H1 (cell line): ENCODE measurements around the gene ARNT2. TPM values are rescaled to one million over a fixed set of nuclear protein-coding genes. Genes with fewer than 3 reads are reported as not detected.

Experiments
- CTCF ChIA-PET: fragments of 300-600 bp; sonication (Branson Sonifier 250); formaldehyde crosslinking; loops from one replicate; lab custom pipeline; 2021; ENCODE audit not compliant: partially characterized antibody; lab: Charles Lee
- POLR2A ChIA-PET: fragments of 300-600 bp; sonication (Branson Sonifier 250); formaldehyde crosslinking; loops from one replicate; lab custom pipeline; 2021; ENCODE audit warnings: inconsistent platforms; ENCODE audit not compliant: partially characterized antibody; lab: Charles Lee
- DNase-seq, 2 experiments: peaks; one replicate each; pipeline versions ENCODE4 v3.0.0 to v3.0.0-alpha.2; 2010 to 2022; ENCODE audit warnings: low spot score in 2 of 2, low read depth in 1 of 2, mixed read lengths in 1 of 2
- FAIRE-seq: peaks from 2 replicates; lab custom pipeline; 2011; peaks lifted over from hg19 to GRCh38; lab: Jason Lieb, UNC
- H2AFZ ChIP-seq: 2 replicates; pipeline ENCODE4 v1.8.1; 2012; ENCODE audit warnings: low read length, inconsistent platforms
- H2AK5ac ChIP-seq: 2 replicates; pipeline ENCODE4 v1.6.1; 2013; ENCODE audit warnings: low read depth, low read length
- H2BK120ac ChIP-seq: replicated peaks from 2 replicates; pipeline ENCODE3; 2013; ENCODE audit warnings: low read depth, low read length, inconsistent platforms
- H2BK12ac ChIP-seq: 2 replicates; pipeline ENCODE4 v1.6.1; 2013; ENCODE audit warnings: low read depth, low read length
- H2BK15ac ChIP-seq: 2 replicates; pipeline ENCODE4 v1.6.1; 2013; ENCODE audit warnings: low read length
- H2BK20ac ChIP-seq: 2 replicates; pipeline ENCODE4 v1.6.1; 2013; ENCODE audit warnings: low read length
- H2BK5ac ChIP-seq: 2 replicates; pipeline ENCODE4 v1.6.1; 2013; ENCODE audit warnings: low read depth, low read length
- H3K14ac ChIP-seq: 2 replicates; pipeline ENCODE4 v1.6.1; 2013; ENCODE audit warnings: inconsistent platforms; ENCODE audit not compliant: insufficient read length
- H3K18ac ChIP-seq: 2 replicates; pipeline ENCODE4 v1.6.1; 2013; ENCODE audit warnings: low read length; ENCODE audit errors: extremely low read depth
- H3K23ac ChIP-seq: 2 replicates; pipeline ENCODE4 v1.6.1; 2013; ENCODE audit warnings: inconsistent platforms; ENCODE audit not compliant: insufficient read length
- H3K23me2 ChIP-seq: 2 replicates; pipeline ENCODE4 v1.6.1; 2013; ENCODE audit warnings: low read depth, low read length
- H3K27ac ChIP-seq: 2 replicates; pipeline ENCODE4 v1.6.1; 2011; ENCODE audit warnings: low read depth, low read length, inconsistent platforms
- H3K27me3 ChIP-seq, 4 experiments: replicated peaks in 1 of 4; 1 replicate in 1 of 4; 2 replicates in 3 of 4; pipeline versions ENCODE4 v1.6.1 to v1.8.1; 2011 to 2013; ENCODE audit warnings: low read length in 3 of 4, mild to moderate bottlenecking in 3 of 4, inconsistent platforms in 2 of 4, mixed read lengths in 2 of 4, moderate library complexity in 1 of 4; ENCODE audit not compliant: control insufficient read depth in 3 of 4, insufficient read depth in 3 of 4; ENCODE audit errors: extremely low read depth in 1 of 4
- H3K36me3 ChIP-seq, 4 experiments: 2 replicates each; pipeline versions ENCODE4 v1.6.1 to v1.8.1; 2011 to 2013; ENCODE audit warnings: mild to moderate bottlenecking in 4 of 4, low read length in 3 of 4, moderate library complexity in 2 of 4, control low read depth in 1 of 4, inconsistent platforms in 1 of 4; ENCODE audit not compliant: insufficient read depth in 4 of 4, control insufficient read depth in 2 of 4
- H3K4ac ChIP-seq: replicated peaks from 2 replicates; pipeline ENCODE3; 2013; ENCODE audit warnings: low read length, low read depth, mixed read lengths, inconsistent platforms; ENCODE audit not compliant: insufficient read length
- H3K4me1 ChIP-seq, 4 experiments: replicated peaks in 1 of 4; 1 replicate in 1 of 4; 2 replicates in 3 of 4; pipeline versions ENCODE4 v1.6.1 to v1.8.1; 2011 to 2013; ENCODE audit warnings: low read length in 3 of 4, inconsistent platforms in 2 of 4, mixed read lengths in 1 of 4; ENCODE audit not compliant: insufficient read depth in 4 of 4, control insufficient read depth in 3 of 4
- H3K4me2 ChIP-seq, 2 experiments: 2 replicates each; pipeline versions ENCODE4 v1.6.1 to v1.8.1; 2011 to 2013; ENCODE audit warnings: low read depth in 2 of 2, low read length in 2 of 2, control low read depth in 1 of 2, inconsistent platforms in 1 of 2, mild to moderate bottlenecking in 1 of 2; ENCODE audit not compliant: insufficient read depth in 1 of 2
- H3K4me3 ChIP-seq, 4 experiments: fragments of 200-600, 300-600 bp in 1 of 4; sonication (generic), shearing (Covaris generic), sonication (Bioruptor Twin) in 1 of 4; 2 replicates each; pipeline versions ENCODE4 v1.5.1 to v1.8.1; 2011 to 2016; ENCODE audit warnings: low read length in 4 of 4, low read depth in 3 of 4, control low read depth in 2 of 4, inconsistent platforms in 2 of 4, mild to moderate bottlenecking in 2 of 4, mixed read lengths in 1 of 4, moderate library complexity in 1 of 4; ENCODE audit not compliant: insufficient read depth in 2 of 4; ENCODE audit errors: extremely low read depth in 1 of 4
- H3K56ac ChIP-seq: replicated peaks from 2 replicates; pipeline ENCODE3; 2013; ENCODE audit warnings: low read depth, mild to moderate bottlenecking, mixed read lengths, low read length, inconsistent platforms; ENCODE audit not compliant: insufficient read length
- H3K79me1 ChIP-seq: 2 replicates; pipeline ENCODE4 v1.6.1; 2013; ENCODE audit warnings: low read depth, low read length, control low read depth
- H3K79me2 ChIP-seq, 2 experiments: 2 replicates each; pipeline versions ENCODE4 v1.6.1 to v1.8.1; 2012 to 2013; ENCODE audit warnings: low read length in 2 of 2, mild to moderate bottlenecking in 2 of 2, inconsistent platforms in 1 of 2; ENCODE audit not compliant: insufficient read depth in 2 of 2, control insufficient read depth in 1 of 2
- H3K9ac ChIP-seq, 4 experiments: replicated peaks in 1 of 4; 1 replicate in 1 of 4; 2 replicates in 3 of 4; pipeline versions ENCODE4 v1.6.1 to v1.8.1; 2011 to 2013; ENCODE audit warnings: low read depth in 3 of 4, low read length in 3 of 4, control low read depth in 2 of 4, mild to moderate bottlenecking in 2 of 4, moderate library complexity in 2 of 4, inconsistent platforms in 1 of 4; ENCODE audit errors: extremely low read depth in 1 of 4
- H3K9me3 ChIP-seq, 2 experiments: 2 replicates each; pipeline versions ENCODE4 v1.6.1 to v1.8.1; 2012 to 2013; ENCODE audit warnings: mild to moderate bottlenecking in 2 of 2, moderate library complexity in 2 of 2, control low read depth in 1 of 2, inconsistent platforms in 1 of 2, low read depth in 1 of 2, low read length in 1 of 2, mixed read lengths in 1 of 2; ENCODE audit not compliant: insufficient read depth in 2 of 2
- H4K20me1 ChIP-seq, 2 experiments: replicated peaks in 1 of 2; 2 replicates each; pipeline versions ENCODE3 to v1.8.1; 2011 to 2013; ENCODE audit warnings: inconsistent platforms in 2 of 2, low read length in 2 of 2, mild to moderate bottlenecking in 1 of 2; ENCODE audit not compliant: insufficient read depth in 2 of 2, control insufficient read depth in 1 of 2
- H4K5ac ChIP-seq: 2 replicates; pipeline ENCODE4 v1.6.1; 2013; ENCODE audit warnings: low read length, low read depth, mixed read lengths, inconsistent platforms; ENCODE audit not compliant: insufficient read length
- H4K8ac ChIP-seq: 2 replicates; pipeline ENCODE4 v1.8.0; 2013; ENCODE audit warnings: mild to moderate bottlenecking, moderate library complexity, low read length, inconsistent platforms; ENCODE audit not compliant: insufficient read depth; ENCODE audit errors: extremely low read depth
- H4K91ac ChIP-seq: replicated peaks from 2 replicates; pipeline ENCODE3; 2013; ENCODE audit warnings: low read length, mixed read lengths, inconsistent platforms; ENCODE audit not compliant: insufficient read length
- ATF2 ChIP-seq: IDR thresholded peaks from 2 replicates; pipeline ENCODE4 v1.6.1; 2012; ENCODE audit warnings: low read length, inconsistent platforms
- CBX5 ChIP-seq: fragments of 300-800, 300-1000 bp; sonication (generic); IDR thresholded peaks from 2 replicates; pipeline ENCODE4 v1.7.1; 2016; ENCODE audit warnings: antibody characterized with exemption, low read length, low read depth
- E2F6 ChIP-seq: IDR thresholded peaks from 2 replicates; pipeline ENCODE4 v1.6.1; 2012; ENCODE audit warnings: inconsistent platforms
- EGR1 ChIP-seq: IDR thresholded peaks from 2 replicates; pipeline ENCODE4 v1.6.1; 2011; ENCODE audit warnings: low read depth, low read length, borderline replicate concordance
- HDAC2 ChIP-seq, 2 experiments: fragments of 300-600 bp in 1 of 2; sonication (generic) in 1 of 2; IDR thresholded peaks; 2 replicates each; pipeline ENCODE4 v1.6.1; 2011 to 2012; ENCODE audit warnings: low read depth in 2 of 2, low read length in 2 of 2, mild to moderate bottlenecking in 2 of 2, moderate library complexity in 2 of 2, borderline replicate concordance in 1 of 2, inconsistent platforms in 1 of 2
- POU5F1 ChIP-seq: IDR thresholded peaks from 2 replicates; pipeline ENCODE4 v1.6.1; 2011; ENCODE audit warnings: low read depth, mild to moderate bottlenecking, low read length, moderate library complexity
- RBBP5 ChIP-seq: IDR thresholded peaks from 2 replicates; pipeline ENCODE4 v1.7.1; 2012; ENCODE audit warnings: low read depth, mild to moderate bottlenecking, inconsistent platforms, low read length, moderate library complexity, borderline replicate concordance
- RXRA ChIP-seq: IDR thresholded peaks from 2 replicates; pipeline ENCODE4 v1.6.1; 2011; ENCODE audit warnings: low read depth, mild to moderate bottlenecking, low read length, moderate library complexity; ENCODE audit not compliant: insufficient read depth
- SIN3A ChIP-seq, 2 experiments: IDR thresholded peaks in 1 of 2; conservative IDR thresholded peaks in 1 of 2; 2 replicates each; pipeline ENCODE4 v1.6.1; 2011 to 2012; ENCODE audit warnings: low read length in 2 of 2, improper control_type of control experiment in 1 of 2, low read depth in 1 of 2, mild to moderate bottlenecking in 1 of 2
- SP4 ChIP-seq: IDR thresholded peaks from 2 replicates; pipeline ENCODE4 v1.6.1; 2012; ENCODE audit warnings: low read length, inconsistent platforms
- TAF1 ChIP-seq: IDR thresholded peaks from 2 replicates; pipeline ENCODE4 v1.6.1; 2011; ENCODE audit warnings: mild to moderate bottlenecking, low read depth, low read length
- TEAD4 ChIP-seq: IDR thresholded peaks from 2 replicates; pipeline ENCODE4 v1.6.1; 2012; ENCODE audit warnings: low read depth, low read length, inconsistent platforms, mixed read lengths
- WGBS, 2 experiments: shearing (Covaris generic) in 1 of 2; methylation state at CpG; one replicate each; pipeline versions ENCODE4 v1.1.6 to v1.1.7; 2013 to 2015; ENCODE audit warnings: low lambda C conversion rate in 2 of 2, mixed read lengths in 2 of 2, inconsistent platforms in 1 of 2, low coverage in 1 of 2, missing lambda C conversion rate in 1 of 2; ENCODE audit not compliant: insufficient replicate concordance in 2 of 2, insufficient coverage in 1 of 2, insufficient read length in 1 of 2; ENCODE audit errors: extremely low coverage in 1 of 2, missing lambda C conversion rate in 1 of 2; 5-methylcytosine and 5-hydroxymethylcytosine counted together
- polyA plus RNA-seq, 7 experiments: library from polyadenylated mRNA; depleted of rRNA in 3 of 7; stranded (reverse) in 5 of 7; unstranded in 2 of 7; fragments of >200 nt in 5 of 7; fragments of 200-250 nt in 2 of 7; gene quantifications; 1 replicate in 5 of 7; 2 replicates in 1 of 7; 4 replicates in 1 of 7; pipeline versions ENCODE4 v1.2.1 to v1.2.3, GENCODE V29; 2011 to 2013; ENCODE audit warnings: missing spikeins in 2 of 7, mixed read lengths in 2 of 7
- total RNA-seq: library from RNA; stranded (reverse); fragmentation: NEBNext Ultra II Directional; extraction: Animal tissue kit (Norgen Biotek cat#: 25700); gene quantifications from 2 replicates; pipeline ENCODE4 v1.2.1, GENCODE V29; 2021

Gene ARNT2
- total and polyA plus RNA-seq, 2 of the 8 experiments (the other 6 are each of a cell fraction or from before 2014, with no cell fraction given), result 9.5 to 14.6 TPM

GRCh38 chr15:80565398-80565797 lies 161.2 kb downstream of the ARNT2 start:
- no peak overlapping the region for H3K14ac ChIP-seq
- H3K4me2 ChIP-seq, result no peak overlapping the region
- H4K5ac ChIP-seq, result no peak overlapping the region
- ChIA-PET POLR2A (no interaction called here), CTCF (interaction anchor here (0.6 to 5.1 kb wide), 10 partner anchors 18 to 769 kb away, joined by 3 to 133 read pairs (median 4); partner anchors contain the start of gene CEMIP)
- H3K36me3 ChIP-seq, result no peaks in the 10 kb centered on the region
- no peak overlapping the region for H3K4me3 ChIP-seq
- H3K56ac ChIP-seq, result no peak overlapping the region
- H2BK20ac ChIP-seq, result no peak overlapping the region
- no peak overlapping the region for H2AK5ac ChIP-seq
- WGBS, 2 experiments, result 94% methylated on average over 1 of the region's 1 CpG; no CpG with 5 or more reads in 1 of the 2 experiments
- H2AFZ ChIP-seq, result no peak overlapping the region
- no peak overlapping the region for H3K4ac ChIP-seq
- H3K18ac ChIP-seq, result no peak overlapping the region
- no peak overlapping the region for H2BK120ac ChIP-seq
- H2BK15ac ChIP-seq, result no peak overlapping the region
- no peaks in the 10 kb centered on the region for H3K79me2 ChIP-seq
- peaks cover 0 to 13% (median 3%) of the 10 kb centered on the region in 4 experiments; a peak in 4 of 7 replicates for H3K4me1 ChIP-seq
- no peaks in the 10 kb centered on the region for H3K9me3 ChIP-seq
- no peaks in the 10 kb centered on the region for H3K79me1 ChIP-seq
- no peak overlapping the region for H3K27ac ChIP-seq
- H3K9ac ChIP-seq, result no peak overlapping the region
- no peaks in the 10 kb centered on the region for H3K27me3 ChIP-seq
- H2BK12ac ChIP-seq, result no peak overlapping the region
- no peak for FAIRE-seq
- no peak overlapping the region for H4K91ac ChIP-seq
- H4K20me1 ChIP-seq, result peaks cover 0 to 2% of the 10 kb centered on the region in 2 experiments
- H3K23me2 ChIP-seq, result no peaks in the 10 kb centered on the region
- H2BK5ac ChIP-seq, result no peak overlapping the region
- H4K8ac ChIP-seq, result no peak overlapping the region
- no peak for DNase-seq
- H3K23ac ChIP-seq, result no peak overlapping the region
- no peak for TF ChIP-seq EGR1
- TF ChIP-seq TAF1, result no peak
- no peak for TF ChIP-seq RXRA
- no peak for TF ChIP-seq ATF2
- TF ChIP-seq RBBP5, result no peak
- TF ChIP-seq POU5F1, result no peak
- TF ChIP-seq HDAC2 (IDR thresholded peaks at IDR 0.05; ENCODE audit: borderline replicate concordance in 1 of 2, low read depth in 2 of 2, low read length in 2 of 2), result no peak
- TF ChIP-seq CBX5, result no peak
- TF ChIP-seq E2F6, result no peak
- TF ChIP-seq SIN3A (conservative IDR thresholded peaks at IDR 0.05 in 1 of 2, IDR thresholded peaks at IDR 0.05 in 1 of 2; ENCODE audit: low read depth in 1 of 2, low read length in 2 of 2), result no peak
- no peak for TF ChIP-seq SP4
- no peak for TF ChIP-seq TEAD4
